GM13976 (cell line): ENCODE measurements around the gene CYP4X1.
"Not testable (repeated sequence)": the region's sequence is repeated elsewhere in the genome, so short reads cannot be mapped to it uniquely, and the experiment has no call there.

Experiments used
- DNase-seq: peaks from one replicate; pipeline ENCODE4 v3.0.0; 2012; ENCODE audit warnings: low spot score
- in situ Hi-C: fragments of 300-500 bp; cut with MboI; formaldehyde crosslinking; loops from one replicate; pipeline ENCODE4 v1.12.0; 2022; ENCODE audit warnings: low sequenced_read_pairs, mixed read lengths, inconsistent platforms; ENCODE audit not compliant: unreplicated experiment
- TF ChIP-seq, protein P1 (sequence below): IDR thresholded peaks from 2 replicates; pipeline ENCODE4 v1.5.1; 2012; ENCODE audit warnings: borderline replicate concordance, mild to moderate bottlenecking; ENCODE audit not compliant: insufficient read depth; ENCODE audit errors: extremely low read depth, missing control alignments, control extremely low read depth

The CYP4X1 gene

DNA sequence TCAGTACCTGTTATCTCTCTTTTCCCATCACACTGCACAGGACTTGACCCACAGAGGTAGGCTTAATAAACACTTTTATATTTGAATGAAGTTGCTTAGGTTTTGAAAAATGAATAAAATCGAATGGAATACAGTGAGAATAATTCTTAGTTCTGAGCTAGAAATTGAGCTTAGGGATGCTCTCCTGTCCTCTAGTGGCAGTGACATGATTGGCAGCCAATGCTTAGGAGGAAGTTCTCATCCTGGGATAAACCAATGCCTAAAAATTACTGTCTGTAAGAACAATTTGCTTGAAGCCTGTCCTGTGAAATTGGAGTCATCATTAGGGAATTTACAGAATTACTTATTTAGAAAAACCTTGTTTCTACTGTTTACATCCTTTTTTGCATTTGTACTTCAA is 21.3 kb upstream of the CYP4X1 start:
- in situ Hi-C loops, result no loop called here
- DNase-seq, result no peak

DNA sequence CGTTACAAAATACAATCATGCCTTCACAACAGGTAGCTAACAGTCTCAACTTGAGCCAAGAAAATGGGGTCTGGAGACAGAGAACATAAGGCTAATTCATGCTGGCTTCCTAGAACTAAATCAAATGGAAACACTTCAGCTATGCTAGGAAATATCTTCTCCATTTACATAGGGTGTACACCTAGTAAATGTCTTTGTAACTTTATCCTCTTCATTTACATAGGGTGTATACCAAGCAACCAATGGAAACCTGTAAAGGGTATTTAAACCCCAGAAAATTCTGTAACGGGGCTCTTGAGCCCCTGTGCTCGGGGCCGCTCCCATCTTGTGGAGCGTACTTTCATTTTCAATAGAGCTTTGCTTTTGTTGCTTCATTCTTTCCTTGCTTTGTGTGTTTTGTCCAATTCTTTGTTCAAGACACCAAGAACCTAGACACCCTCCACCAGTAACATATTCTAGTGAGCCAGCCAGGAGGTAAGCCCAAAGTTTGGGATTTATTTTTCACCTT is 19.5 kb upstream of the CYP4X1 start:
- in situ Hi-C loops, result no loop called here
- DNase-seq, result no peak
- TF ChIP-seq, protein P1, sequence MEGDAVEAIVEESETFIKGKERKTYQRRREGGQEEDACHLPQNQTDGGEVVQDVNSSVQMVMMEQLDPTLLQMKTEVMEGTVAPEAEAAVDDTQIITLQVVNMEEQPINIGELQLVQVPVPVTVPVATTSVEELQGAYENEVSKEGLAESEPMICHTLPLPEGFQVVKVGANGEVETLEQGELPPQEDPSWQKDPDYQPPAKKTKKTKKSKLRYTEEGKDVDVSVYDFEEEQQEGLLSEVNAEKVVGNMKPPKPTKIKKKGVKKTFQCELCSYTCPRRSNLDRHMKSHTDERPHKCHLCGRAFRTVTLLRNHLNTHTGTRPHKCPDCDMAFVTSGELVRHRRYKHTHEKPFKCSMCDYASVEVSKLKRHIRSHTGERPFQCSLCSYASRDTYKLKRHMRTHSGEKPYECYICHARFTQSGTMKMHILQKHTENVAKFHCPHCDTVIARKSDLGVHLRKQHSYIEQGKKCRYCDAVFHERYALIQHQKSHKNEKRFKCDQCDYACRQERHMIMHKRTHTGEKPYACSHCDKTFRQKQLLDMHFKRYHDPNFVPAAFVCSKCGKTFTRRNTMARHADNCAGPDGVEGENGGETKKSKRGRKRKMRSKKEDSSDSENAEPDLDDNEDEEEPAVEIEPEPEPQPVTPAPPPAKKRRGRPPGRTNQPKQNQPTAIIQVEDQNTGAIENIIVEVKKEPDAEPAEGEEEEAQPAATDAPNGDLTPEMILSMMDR, result no peak

More for the DNA sequence above, 21.3 kb upstream of the CYP4X1 start:
- TF ChIP-seq, protein P1, result no peak

DNA sequence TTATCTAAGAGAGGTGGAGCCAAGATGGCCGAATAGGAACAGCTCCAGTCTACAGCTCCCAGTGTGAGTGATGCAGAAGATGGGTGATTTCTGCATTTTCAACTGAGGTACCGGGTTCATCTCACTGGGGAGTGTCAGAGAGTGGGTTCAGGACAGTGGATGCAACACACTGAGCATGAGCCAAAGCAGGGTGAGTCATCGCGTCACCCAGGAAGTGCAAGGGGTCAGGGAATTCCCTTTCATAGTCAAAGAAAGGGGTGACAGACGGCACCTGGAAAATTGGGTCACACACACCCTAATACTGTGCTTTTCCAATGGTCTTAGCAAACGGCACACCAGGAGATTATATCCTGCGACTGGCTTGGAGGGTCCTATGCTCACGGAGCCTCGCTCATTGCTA is 17.0 kb upstream of the CYP4X1 start:
- in situ Hi-C loops, DNase-seq: not testable (repeated sequence)

DNA sequence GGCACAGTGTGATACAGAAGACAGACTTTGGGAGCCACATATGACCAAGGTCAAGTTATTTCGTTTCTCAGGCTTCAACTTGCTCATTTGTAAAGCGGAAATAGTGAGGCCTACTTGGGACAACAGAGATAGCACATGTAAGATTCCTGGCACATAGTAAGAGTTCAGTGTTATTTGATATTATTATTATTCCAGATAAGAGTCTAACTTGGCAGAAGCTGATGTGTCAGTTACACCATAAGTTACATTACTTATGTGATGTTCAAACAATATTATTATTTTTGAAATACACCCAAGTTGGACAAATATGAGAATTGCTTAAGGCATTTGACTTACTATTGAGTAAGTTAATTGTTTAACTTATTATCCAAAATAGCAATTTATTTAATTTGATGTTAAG is 10.2 kb upstream of the CYP4X1 start:
- in situ Hi-C loops, result no loop called here
- TF ChIP-seq, protein P1, result no peak
- no peak for DNase-seq

DNA sequence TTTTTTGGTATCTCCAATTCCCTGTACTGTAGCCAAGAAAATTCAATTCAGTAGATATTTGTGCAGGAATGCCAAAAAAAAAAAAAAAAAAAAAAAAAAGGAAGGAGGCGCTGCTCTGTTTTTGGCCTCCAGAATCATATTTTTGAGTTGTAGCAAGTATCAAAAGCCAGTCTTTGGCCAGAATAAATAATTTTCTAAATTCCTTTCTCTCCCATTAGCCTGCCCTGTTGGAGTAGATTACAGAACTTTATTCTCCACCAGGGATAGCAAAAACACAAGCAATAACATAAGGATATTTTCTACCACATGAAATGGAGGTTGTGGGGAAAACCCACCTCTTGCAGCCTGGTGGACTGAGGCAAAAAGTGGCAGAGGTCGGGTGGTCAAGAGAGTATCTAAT is 2.4 kb upstream of the CYP4X1 start:
- no peak for DNase-seq
- in situ Hi-C loops, result no loop called here
- TF ChIP-seq, protein P1, result no peak

DNA sequence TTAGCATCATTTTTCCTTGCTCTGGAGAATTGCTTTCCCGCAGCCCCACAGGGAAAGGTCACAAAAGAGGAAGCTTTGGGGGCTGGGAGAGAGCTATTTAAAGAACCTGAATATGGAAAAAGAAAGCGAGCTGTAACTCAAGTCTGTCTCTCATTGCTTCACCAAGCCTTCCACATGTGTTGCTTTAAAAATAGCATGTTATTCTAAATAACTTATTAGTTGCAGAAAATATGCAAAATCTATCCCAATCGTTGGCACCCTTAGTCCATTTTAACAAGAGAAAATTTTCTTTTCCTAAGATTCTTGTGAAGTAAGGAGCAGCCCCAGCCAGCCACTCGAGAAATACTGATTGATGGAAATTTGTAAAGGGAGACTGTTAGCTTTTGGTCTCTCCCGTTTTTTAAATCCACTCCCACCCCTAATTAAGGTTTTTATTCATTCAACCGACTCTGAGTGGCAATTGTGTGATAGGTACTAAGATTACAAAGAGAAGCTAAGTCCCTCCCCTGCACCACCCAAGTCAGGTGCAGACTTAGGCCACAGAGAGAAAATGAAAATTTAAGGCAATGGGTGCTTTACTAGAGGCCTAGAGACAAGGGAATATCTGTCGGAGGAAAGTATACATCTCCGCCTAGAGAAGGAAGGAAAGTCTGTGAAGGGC is 802 bp downstream of the CYP4X1 start:
- in situ Hi-C loops, result no loop called here

DNA sequence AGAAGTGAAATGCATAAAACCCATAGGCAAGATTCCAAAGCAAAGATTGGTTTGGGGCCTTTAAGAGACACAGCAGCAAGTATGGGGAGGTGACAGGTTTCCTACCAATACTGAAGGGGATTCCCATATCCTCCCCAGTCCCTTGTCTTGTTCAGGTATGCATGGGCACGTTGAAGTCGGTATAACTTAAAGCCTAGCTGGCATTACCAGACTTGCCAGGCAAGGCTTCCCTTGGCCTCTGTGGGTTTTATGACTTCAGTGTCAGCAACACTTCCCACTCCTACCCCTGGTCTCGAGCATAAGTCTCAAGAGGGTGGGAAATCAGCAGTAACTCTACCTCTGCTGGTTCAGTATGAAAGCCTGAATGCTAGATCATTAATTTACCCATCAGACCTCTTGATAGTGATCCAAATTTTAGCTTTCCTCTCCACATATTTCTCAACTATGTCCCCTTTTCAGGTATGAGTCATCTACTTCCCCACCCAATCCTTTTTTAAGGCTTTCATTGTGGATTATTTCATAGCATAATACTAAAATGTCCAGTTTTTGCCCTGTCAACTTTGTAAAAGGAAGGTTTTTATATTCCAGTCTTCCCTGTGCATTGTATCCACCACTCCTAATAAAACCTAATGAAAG is 6.8 kb downstream of the CYP4X1 start:
- TF ChIP-seq, protein P1, result no peak
- in situ Hi-C loops, result no loop called here
- DNase-seq, result no peak

More for the DNA sequence above, 802 bp downstream of the CYP4X1 start:
- TF ChIP-seq, protein P1, result no peak
- no peak for DNase-seq
